ENCODE data around the gene MED12L.

DNA sequence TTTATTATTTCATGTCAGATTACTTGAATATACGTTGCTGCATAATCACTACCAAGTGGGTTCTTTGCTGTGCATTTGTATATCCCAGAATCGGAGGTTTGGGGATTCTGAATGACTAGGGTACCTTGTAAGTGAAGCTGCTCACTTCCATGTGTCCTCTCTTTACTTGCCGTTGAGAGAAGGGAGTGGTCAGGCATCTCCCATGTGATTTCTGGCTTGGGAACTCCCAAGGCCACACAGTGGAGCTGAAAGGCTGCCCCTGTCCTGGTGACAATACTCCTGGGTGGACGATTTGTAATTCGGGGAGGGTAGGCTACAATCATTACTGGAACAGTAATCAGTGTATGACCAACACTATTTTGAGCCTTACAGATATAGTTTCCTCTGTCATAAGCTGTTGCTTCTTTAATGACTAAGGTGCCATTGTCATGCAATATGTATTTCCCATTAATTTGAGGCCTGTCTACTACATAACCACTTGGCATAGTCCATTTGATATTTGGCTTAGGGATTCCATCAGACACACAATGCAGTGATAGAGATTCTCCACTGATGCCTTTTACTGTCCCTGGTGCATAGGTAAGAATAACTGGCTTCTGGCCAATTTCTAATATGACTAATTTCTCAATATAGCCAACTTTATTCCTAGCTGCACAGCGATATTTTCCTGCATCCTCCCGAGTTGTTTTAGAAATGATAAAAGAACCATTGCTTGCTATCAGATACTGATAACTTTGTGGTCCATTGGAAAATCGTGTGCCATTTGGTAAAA is 351.4 kb downstream of the MED12L start:
- TF ChIP-seq POLR2A (IDR thresholded peaks at IDR 0.05), result no peak
- TF ChIP-seq, protein P1, sequence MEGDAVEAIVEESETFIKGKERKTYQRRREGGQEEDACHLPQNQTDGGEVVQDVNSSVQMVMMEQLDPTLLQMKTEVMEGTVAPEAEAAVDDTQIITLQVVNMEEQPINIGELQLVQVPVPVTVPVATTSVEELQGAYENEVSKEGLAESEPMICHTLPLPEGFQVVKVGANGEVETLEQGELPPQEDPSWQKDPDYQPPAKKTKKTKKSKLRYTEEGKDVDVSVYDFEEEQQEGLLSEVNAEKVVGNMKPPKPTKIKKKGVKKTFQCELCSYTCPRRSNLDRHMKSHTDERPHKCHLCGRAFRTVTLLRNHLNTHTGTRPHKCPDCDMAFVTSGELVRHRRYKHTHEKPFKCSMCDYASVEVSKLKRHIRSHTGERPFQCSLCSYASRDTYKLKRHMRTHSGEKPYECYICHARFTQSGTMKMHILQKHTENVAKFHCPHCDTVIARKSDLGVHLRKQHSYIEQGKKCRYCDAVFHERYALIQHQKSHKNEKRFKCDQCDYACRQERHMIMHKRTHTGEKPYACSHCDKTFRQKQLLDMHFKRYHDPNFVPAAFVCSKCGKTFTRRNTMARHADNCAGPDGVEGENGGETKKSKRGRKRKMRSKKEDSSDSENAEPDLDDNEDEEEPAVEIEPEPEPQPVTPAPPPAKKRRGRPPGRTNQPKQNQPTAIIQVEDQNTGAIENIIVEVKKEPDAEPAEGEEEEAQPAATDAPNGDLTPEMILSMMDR (IDR thresholded peaks at IDR 0.05), result no peak

Data from lower leg skin (tissue), 3 donors.